HCT116 (cell line): ENCODE measurements around the gene ADRA2A. TPM values are rescaled to one million over a fixed set of nuclear protein-coding genes. Genes with fewer than 3 reads are reported as not detected.

Source experiments
- ATAC-seq: fragments of 200-7000 bp; cut with Tn5 transposase; 2 replicates; pipeline ENCODE4 v1.9.1; 2020; ENCODE audit warnings: mild to moderate bottlenecking, moderate library complexity
- BruUV-seq: library from RNA; stranded (reverse); fragments of 400-500 nt; replicated peaks from 2 replicates; lab custom pipeline; 2021; lab: Mats Ljungman, UMichigan
- CTCF ChIA-PET: fragments of 300-600 bp; sonication (Branson Sonifier 250); formaldehyde crosslinking; loops from one replicate; lab custom pipeline; 2021; ENCODE audit warnings: antibody characterized with exemption; lab: Charles Lee
- POLR2A ChIA-PET: fragments of 300-600, 350-600 bp; sonication (Branson Sonifier 250); formaldehyde crosslinking; loops from one replicate; lab custom pipeline; 2021; ENCODE audit warnings: antibody characterized with exemption; lab: Charles Lee
- RAD21 ChIA-PET, 2 experiments: fragments of 300-600 bp; sonication (Branson Sonifier 250); formaldehyde crosslinking; loops; one replicate each; lab custom pipeline; 2023; ENCODE audit warnings: low total read pairs in 2 of 2; ENCODE audit not compliant: uncharacterized antibody in 2 of 2, unreplicated experiment in 2 of 2, low non-redundant PET in 1 of 2; lab: Charles Lee
- DNase-seq: peaks from one replicate; pipeline ENCODE4 v3.0.0-alpha.2; 2010; ENCODE audit warnings: low read depth, low spot score
- H2AFZ ChIP-seq: fragments of 200-600 bp; shearing (Covaris generic), sonication (generic); 2 replicates; pipeline ENCODE4 v1.6.1; 2017; ENCODE audit warnings: low read depth, mixed run types, mixed read lengths, antibody characterized with exemption, low read length; ENCODE audit not compliant: poor library complexity, severe bottlenecking
- H3K27ac ChIP-seq: 2 replicates; pipeline ENCODE4 v1.5.1; 2012; ENCODE audit warnings: low read depth, low read length
- H3K27me3 ChIP-seq: fragments of 200-600 bp; sonication (generic); 2 replicates; pipeline ENCODE4 v1.6.1; 2016; ENCODE audit warnings: mixed run types, low read length, mixed read lengths; ENCODE audit not compliant: insufficient read depth
- H3K36me3 ChIP-seq, 2 experiments: fragments of 200-500 bp in 1 of 2; fragments of 200-600 bp in 1 of 2; sonication (Bioruptor generic) in 1 of 2; sonication (generic) in 1 of 2; 2 replicates each; pipeline versions ENCODE4 v1.5.1 to v1.6.1; 2014 to 2016; ENCODE audit warnings: low read length in 2 of 2, inconsistent platforms in 1 of 2, mixed read lengths in 1 of 2, mixed run types in 1 of 2; ENCODE audit not compliant: insufficient read depth in 2 of 2, control insufficient read depth in 1 of 2
- H3K4me1 ChIP-seq, 2 experiments: fragments of 200-600 bp in 1 of 2; sonication (generic) in 1 of 2; 2 replicates each; pipeline versions ENCODE4 v1.5.1 to v1.6.1; 2012 to 2017; ENCODE audit warnings: low read length in 2 of 2, inconsistent platforms in 1 of 2, mild to moderate bottlenecking in 1 of 2, mixed read lengths in 1 of 2, mixed run types in 1 of 2, moderate library complexity in 1 of 2; ENCODE audit not compliant: insufficient read depth in 2 of 2, control insufficient read depth in 1 of 2
- H3K4me2 ChIP-seq: fragments of 200-600 bp; sonication (generic); 2 replicates; pipeline ENCODE4 v1.6.1; 2017; ENCODE audit warnings: mixed run types, low read length, mixed read lengths
- H3K4me3 ChIP-seq, 2 experiments: fragments of 200-600 bp in 1 of 2; sonication (generic) in 1 of 2; replicated peaks in 1 of 2; 2 replicates each; pipeline ENCODE4 v1.5.1; 2011 to 2016; ENCODE audit warnings: low read length in 2 of 2, control low read depth in 1 of 2, low read depth in 1 of 2, mild to moderate bottlenecking in 1 of 2, mixed read lengths in 1 of 2, mixed run types in 1 of 2
- H3K79me2 ChIP-seq: fragments of 200-600 bp; sonication (generic); 2 replicates; pipeline ENCODE4 v1.6.1; 2017; ENCODE audit warnings: mild to moderate bottlenecking, mixed run types, low read length, moderate library complexity, mixed read lengths; ENCODE audit not compliant: insufficient read depth
- H3K9ac ChIP-seq: fragments of 200-600 bp; sonication (generic); 2 replicates; pipeline ENCODE4 v1.6.1; 2016; ENCODE audit warnings: low read length, mixed read lengths
- H3K9me2 ChIP-seq: fragments of 200-600 bp; sonication (generic), shearing (Covaris generic); 2 replicates; pipeline ENCODE4 v1.6.1; 2017; ENCODE audit warnings: mixed run types, mild to moderate bottlenecking, moderate library complexity; ENCODE audit not compliant: insufficient read depth
- H3K9me3 ChIP-seq, 2 experiments: fragments of 200-500 bp in 1 of 2; fragments of 200-600 bp in 1 of 2; sonication (Bioruptor generic) in 1 of 2; sonication (generic) in 1 of 2; 2 replicates each; pipeline ENCODE4 v1.6.1; 2014 to 2017; ENCODE audit warnings: low read length in 2 of 2, mixed read lengths in 2 of 2, inconsistent platforms in 1 of 2, low read depth in 1 of 2, mild to moderate bottlenecking in 1 of 2, mixed run types in 1 of 2, moderate library complexity in 1 of 2; ENCODE audit not compliant: control insufficient read depth in 1 of 2, insufficient read depth in 1 of 2
- H4K20me1 ChIP-seq: fragments of 200-600 bp; sonication (generic), shearing (Covaris generic); 2 replicates; pipeline ENCODE4 v1.6.1; 2017; ENCODE audit warnings: mixed run types, mild to moderate bottlenecking, moderate library complexity; ENCODE audit not compliant: insufficient read depth
- ATF3 ChIP-seq: IDR thresholded peaks from 2 replicates; pipeline ENCODE4 v1.6.1; 2012
- CBX3 ChIP-seq: IDR thresholded peaks from 2 replicates; pipeline ENCODE4 v1.6.1; 2012; ENCODE audit warnings: low read depth
- CEBPB ChIP-seq: IDR thresholded peaks from 2 replicates; pipeline ENCODE4 v1.6.1; 2012; ENCODE audit warnings: low read depth
- EGR1 ChIP-seq: IDR thresholded peaks from 2 replicates; pipeline ENCODE4 v1.6.1; 2012; ENCODE audit warnings: low read depth
- ELF1 ChIP-seq: IDR thresholded peaks from 2 replicates; pipeline ENCODE4 v1.6.1; 2012; ENCODE audit warnings: low read depth, borderline replicate concordance
- EZH2 ChIP-seq: fragments of 200-600 bp; sonication (generic); IDR thresholded peaks from 2 replicates; pipeline ENCODE4 v1.6.1; 2017; ENCODE audit warnings: antibody characterized with exemption, mixed run types
- EZH2phosphoT487 ChIP-seq: fragments of 200-600 bp; IDR thresholded peaks from 2 replicates; pipeline ENCODE4 v1.6.1; 2018; ENCODE audit warnings: antibody characterized with exemption, borderline replicate concordance
- FOSL1 ChIP-seq: IDR thresholded peaks from 2 replicates; pipeline ENCODE4 v1.6.1; 2012; ENCODE audit warnings: low read depth
- MAX ChIP-seq: IDR thresholded peaks from 2 replicates; pipeline ENCODE4 v1.6.1; 2012
- POLR2AphosphoS5 ChIP-seq: IDR thresholded peaks from 2 replicates; pipeline ENCODE4 v1.6.1; 2011; ENCODE audit warnings: mild to moderate bottlenecking, low read depth, low read length, moderate library complexity
- SIN3A ChIP-seq: IDR thresholded peaks from 2 replicates; pipeline ENCODE4 v1.6.1; 2012; ENCODE audit warnings: low read depth
- ZBTB33 ChIP-seq: IDR thresholded peaks from 2 replicates; pipeline ENCODE4 v1.6.1; 2011; ENCODE audit warnings: mild to moderate bottlenecking, low read length, moderate library complexity; ENCODE audit not compliant: insufficient replicate concordance; ENCODE audit errors: extremely low read depth
- ZFX ChIP-seq: fragments of 450-650 bp; IDR thresholded peaks from 2 replicates; pipeline ENCODE4 v1.6.1; 2017
- intact Hi-C: fragments of 100-400 bp; cut with micrococcal nuclease; formaldehyde crosslinking; loops from 2 replicates; pipeline ENCODE4 v1.10.0; 2022
- total RNA-seq: library from RNA; stranded (reverse); gene quantifications from one replicate; pipeline ENCODE4 v1.2.1, GENCODE V29; 2021; ENCODE audit not compliant: unreplicated experiment

ADRA2A gene
- total RNA-seq, 1 experiment from 2014 or later = 0.15 TPM

- Histone ChIP-seq H3K4me1 (no peaks in the 10 kb centered on the region), H3K27me3 (no peaks in the 10 kb centered on the region; the same call in 1 of the 2 replicates), H3K36me3 (no peaks in the 10 kb centered on the region), H3K4me2 (no peak overlapping the region), H3K9ac (no peak overlapping the region), H3K9me2 (no peaks in the 10 kb centered on the region), H4K20me1 (no peaks in the 10 kb centered on the region), H3K9me3 (no peaks in the 10 kb centered on the region), H3K27ac (no peak overlapping the region), H3K79me2 (no peaks in the 10 kb centered on the region), H3K4me3 (no peak overlapping the region), H2AFZ (no peak overlapping the region)
- ChIA-PET POLR2A (no interaction called here), RAD21 (no interaction called here), CTCF (no interaction called here)
- BruUV-seq = no TSS peak
- TF ChIP-seq EZH2phosphoT487 = no peak
- no peak for TF ChIP-seq ATF3
- no peak for TF ChIP-seq ELF1
- no peak for TF ChIP-seq POLR2AphosphoS5
- TF ChIP-seq ZBTB33 = no peak
- no peak for TF ChIP-seq EGR1
- no peak for TF ChIP-seq CEBPB
- TF ChIP-seq MAX = no peak
- no peak for TF ChIP-seq FOSL1
- no peak for TF ChIP-seq SIN3A
- TF ChIP-seq EZH2 = no peak
- TF ChIP-seq CBX3 = no peak
- no peak for TF ChIP-seq ZFX
- intact Hi-C loops = no loop called here
- DNase-seq (no peak), ATAC-seq (no peak)
Measured at GRCh38 chr10:111084366-111085255, 7.8 kb downstream of the ADRA2A start.
